Liver (tissue), 9 donors: ENCODE measurements around the gene PAGE2. TPM values are rescaled to one million over a fixed set of nuclear protein-coding genes. Genes with fewer than 3 reads are reported as not detected.
"Not testable (repeated sequence)": the region's sequence is repeated elsewhere in the genome, so short reads cannot be mapped to it uniquely, and the experiment has no call there.

ENCODE experiments used
- DNase-seq: peaks from one replicate; pipeline ENCODE4 v3.0.0-alpha.2; 2017; ENCODE audit warnings: low spot score
- H3K27ac ChIP-seq, 2 donors: one replicate each; pipeline ENCODE4 v1.7.0; 2013; ENCODE audit warnings: inconsistent platforms in 2 of 2, low read length in 2 of 2, control low read depth in 1 of 2, low read depth in 1 of 2, mild to moderate bottlenecking in 1 of 2
- H3K27me3 ChIP-seq, 4 donors: one replicate each; pipeline versions ENCODE4 v1.6.1 to v1.7.0; 2013; ENCODE audit warnings: low read length in 3 of 4, inconsistent platforms in 1 of 4, mild to moderate bottlenecking in 1 of 4, moderate library complexity in 1 of 4; ENCODE audit not compliant: control insufficient read depth in 4 of 4, insufficient read depth in 4 of 4
- H3K36me3 ChIP-seq, 4 donors: one replicate each; pipeline versions ENCODE4 v1.6.1 to v1.7.0; 2013; ENCODE audit warnings: low read length in 3 of 4, mild to moderate bottlenecking in 3 of 4, low read depth in 1 of 4, moderate library complexity in 1 of 4; ENCODE audit not compliant: control insufficient read depth in 4 of 4, insufficient read depth in 3 of 4
- H3K4me1 ChIP-seq, 4 donors: one replicate each; pipeline versions ENCODE4 v1.6.1 to v1.7.0; 2013; ENCODE audit warnings: low read length in 3 of 4, mild to moderate bottlenecking in 3 of 4, moderate library complexity in 1 of 4; ENCODE audit not compliant: control insufficient read depth in 4 of 4, insufficient read depth in 4 of 4
- H3K4me3 ChIP-seq, 3 donors: one replicate each; pipeline versions ENCODE4 v1.6.1 to v1.7.0; 2013; ENCODE audit warnings: low read length in 3 of 3, control low read depth in 1 of 3, low read depth in 1 of 3, mild to moderate bottlenecking in 1 of 3
- H3K9ac ChIP-seq, 2 donors: one replicate each; pipeline ENCODE4 v1.7.0; 2013; ENCODE audit warnings: low read length in 2 of 2, mild to moderate bottlenecking in 2 of 2, moderate library complexity in 2 of 2, control low read depth in 1 of 2, low read depth in 1 of 2
- H3K9me3 ChIP-seq, 4 donors: one replicate each; pipeline versions ENCODE4 v1.6.1 to v1.7.0; 2013; ENCODE audit warnings: low read length in 3 of 4; ENCODE audit not compliant: control insufficient read depth in 4 of 4
- CTCF ChIP-seq: fragments of 150-350 bp; IDR thresholded peaks from 2 replicates; pipeline ENCODE4 v1.5.1; 2017; ENCODE audit warnings: improper control_type of control experiment, low read depth, low read length; ENCODE audit not compliant: missing input control
- FOXA1 ChIP-seq: IDR thresholded peaks from 2 replicates; pipeline ENCODE4 v1.6.1; 2016; ENCODE audit warnings: antibody characterized with exemption
- GABPA ChIP-seq, 2 donors: IDR thresholded peaks in 1 of 2; conservative IDR thresholded peaks in 1 of 2; 2 replicates each; pipeline ENCODE4 v1.6.1; 2016; ENCODE audit warnings: antibody characterized with exemption in 2 of 2, mild to moderate bottlenecking in 1 of 2, moderate library complexity in 1 of 2
- RAD21 ChIP-seq, 2 donors: IDR thresholded peaks; 2 replicates each; pipeline ENCODE4 v1.6.1; 2016; ENCODE audit warnings: antibody characterized with exemption in 2 of 2, mild to moderate bottlenecking in 2 of 2
- TAF1 ChIP-seq: conservative IDR thresholded peaks from 2 replicates; pipeline ENCODE4 v1.6.1; 2016; ENCODE audit warnings: antibody characterized with exemption, mild to moderate bottlenecking
- YY1 ChIP-seq: IDR thresholded peaks from 2 replicates; pipeline ENCODE4 v1.6.1; 2016; ENCODE audit warnings: antibody characterized with exemption, mild to moderate bottlenecking
- WGBS: extraction: QIAGEN DNeasy Blood & Tissue Kit; methylation state at CpG from one replicate; pipeline ENCODE4 v1.1.7; 2013; 5-methylcytosine and 5-hydroxymethylcytosine counted together
- polyA plus RNA-seq, 2 donors: library from polyadenylated mRNA; stranded (reverse) in 1 of 2; unstranded in 1 of 2; fragments of 200-250 nt in 1 of 2; fragments of >200 nt in 1 of 2; fragmentation: Nextera tagmentation in 1 of 2; extraction: Ambion mirVana in 1 of 2; gene quantifications; one replicate each; pipeline versions ENCODE4 v1.2.1 to v1.2.3, GENCODE V29; 2013 to 2015
- total RNA-seq, 2 donors: library from RNA; depleted of rRNA; stranded (reverse); fragments of >200 nt; gene quantifications; one replicate each; pipeline ENCODE4 v1.2.3, GENCODE V29; 2014
- donor health status: healthy.
- donor health status: healthy.
- donor health status: healthy.
- donor health status: healthy.
- donor health status: healthy.

The PAGE2 gene
- total and polyA plus RNA-seq, 4 donors, result not detected

DNA sequence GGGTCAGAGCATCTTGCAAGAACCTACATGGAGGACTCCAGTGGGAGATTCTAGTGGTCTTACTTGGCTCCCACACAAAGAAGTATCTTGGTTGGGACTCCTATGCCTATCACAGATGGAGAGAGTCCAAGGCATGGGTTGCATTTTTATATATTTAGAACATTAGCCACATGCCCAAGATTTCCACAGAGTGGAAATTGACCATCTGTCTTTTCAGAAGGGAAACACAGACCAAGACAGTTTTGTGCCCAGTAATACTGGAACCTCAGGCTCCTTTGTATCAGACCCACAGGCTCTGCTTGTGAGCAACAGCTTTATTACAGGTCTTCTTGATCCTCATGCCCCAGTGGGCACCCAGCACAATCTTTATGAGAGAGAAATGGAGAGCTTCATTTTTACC lies 43.6 kb downstream of the PAGE2 start:
- TF ChIP-seq CTCF (no peak), FOXA1 (no peak), GABPA (IDR thresholded peaks at IDR 0.05 in 1 of 2, conservative IDR thresholded peaks at IDR 0.05 in 1 of 2) (no peak), RAD21 (IDR thresholded peaks at IDR 0.05) (no peak)
- Histone ChIP-seq H3K4me1 (no peaks in the 10 kb centered on the region), H3K9ac (no peak overlapping the region), H3K9me3 (no peaks in the 10 kb centered on the region), H3K36me3 (no peaks in the 10 kb centered on the region), H3K27me3 (peaks cover 0 to 6% (median 0%) of the 10 kb centered on the region in 4 donors), H3K4me3 (no peak overlapping the region), H3K27ac (no peak overlapping the region)
- no peak for DNase-seq

GRCh38 chrX:55135171-55135570 lies 46.4 kb downstream of the PAGE2 start:
- peaks cover 0 to 3% (median 0%) of the 10 kb centered on the region in 4 donors for H3K4me1 ChIP-seq
- H3K27ac ChIP-seq, result no peak overlapping the region
- no peak overlapping the region for H3K4me3 ChIP-seq
- WGBS, result 4% methylated on average over 1 of the region's 1 CpG
- H3K9me3 ChIP-seq, result no peaks in the 10 kb centered on the region
- H3K36me3 ChIP-seq, result no peaks in the 10 kb centered on the region
- no peak for DNase-seq
- H3K9ac ChIP-seq, result no peak overlapping the region
- no peak for TF ChIP-seq TAF1
- peak; percentile 70 for TF ChIP-seq CTCF
- TF ChIP-seq GABPA (IDR thresholded peaks at IDR 0.05 in 1 of 2, conservative IDR thresholded peaks at IDR 0.05 in 1 of 2), result no peak
- TF ChIP-seq RAD21 (IDR thresholded peaks at IDR 0.05), result peak; percentile 91 to 95
- no peak for TF ChIP-seq YY1
- H3K27me3 ChIP-seq, result no peaks in the 10 kb centered on the region

DNA sequence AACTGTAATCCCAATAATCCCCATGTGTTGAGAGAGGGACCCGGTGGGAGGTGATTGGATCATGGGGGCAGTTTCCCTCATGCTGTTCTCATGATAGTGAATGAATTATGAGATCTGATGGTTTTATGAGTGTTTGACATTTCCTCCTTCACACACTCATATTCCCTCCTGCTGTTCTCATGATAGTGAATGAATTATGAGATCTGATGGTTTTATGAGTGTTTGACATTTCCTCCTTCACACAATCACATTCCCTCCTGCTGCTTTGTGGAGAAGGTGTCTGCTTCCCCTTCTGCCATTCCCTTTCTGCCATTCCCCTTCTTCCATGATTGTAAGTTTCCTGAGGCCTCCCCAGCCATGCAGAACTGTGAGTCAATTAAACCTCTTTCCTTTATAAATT lies 52.0 kb downstream of the PAGE2 start:
- not testable (repeated sequence) for H3K36me3 ChIP-seq, H3K27me3 ChIP-seq, H3K9ac ChIP-seq, H3K4me3 ChIP-seq, H3K27ac ChIP-seq, H3K9me3 ChIP-seq, DNase-seq
- H3K4me1 ChIP-seq, result peaks cover 3 to 11% (median 3%) of the 10 kb centered on the region in 4 donors
- WGBS, result 72% methylated on average over 1 of the region's 1 CpG

Other genes starting within 250 kb of the PAGE2 start
- 1 to 10 TPM in 1 of 2 donors, under 1 TPM in 1; 0.75 to 5.3 TPM for gene TRO, start 168.2 kb upstream of the PAGE2 start, total RNA-seq
- 1 to 10 TPM in 1 of 2 donors, under 1 TPM in 1; 0.35 to 1.8 TPM for gene TRO, start 168.2 kb upstream of the PAGE2 start, polyA plus RNA-seq
- 10 to 100 TPM in 1 of 2 donors, 1 to 10 TPM in 1; 2.9 to 19.2 TPM for gene PFKFB1, start 94.8 kb upstream of the PAGE2 start, total RNA-seq
- 10 to 100 TPM in 1 of 2 donors, 1 to 10 TPM in 1; 4.4 to 10.2 TPM for gene PFKFB1, start 94.8 kb upstream of the PAGE2 start, polyA plus RNA-seq
- gene APEX2, start 88.7 kb upstream of the PAGE2 start, total RNA-seq, result 1 to 10 TPM; 5.0 to 6.5 TPM
- 1 to 10 TPM; 6.9 to 8.6 TPM for gene APEX2, start 88.7 kb upstream of the PAGE2 start, polyA plus RNA-seq
- 1,000 to 10,000 TPM in 1 of 2 donors, not detected in 1; 1,807 TPM for gene ALAS2, start 58.0 kb upstream of the PAGE2 start, total RNA-seq
- under 1 TPM in 1 of 2 donors, not detected in 1; 0.21 TPM for gene ALAS2, start 58.0 kb upstream of the PAGE2 start, polyA plus RNA-seq
- under 1 TPM in 1 of 2 donors, not detected in 1; 0.28 TPM for gene PAGE2B, start 14.0 kb upstream of the PAGE2 start, total RNA-seq
- not detected for gene PAGE2B, start 14.0 kb upstream of the PAGE2 start, polyA plus RNA-seq
- gene PAGE5, start 131.3 kb downstream of the PAGE2 start, total RNA-seq, result not detected
- under 1 TPM; 0.24 to 0.65 TPM for gene PAGE5, start 131.3 kb downstream of the PAGE2 start, polyA plus RNA-seq
- gene PAGE3, start 175.9 kb downstream of the PAGE2 start, total RNA-seq, result not detected
- gene PAGE3, start 175.9 kb downstream of the PAGE2 start, polyA plus RNA-seq, result not detected